Stimulated activated CD4-positive, alpha-beta T cell treated with anti-CD3 and anti-CD28 coated beads, Interleukin-1b, Interleukin-23, amount 100 ng/mL, for 24 hours (primary cell): Measurements from ENCODE around the gene ICAM2.
"Not testable (repeated sequence)": the region's sequence is repeated elsewhere in the genome, so short reads cannot be mapped to it uniquely, and the experiment has no call there.

ENCODE experiments used
- DNase-seq, 4 experiments: peaks; one replicate each; pipeline ENCODE4 v3.0.0-alpha.2; 2020; ENCODE audit warnings: low read depth in 4 of 4, low spot score in 1 of 4

Gene ICAM2

DNA sequence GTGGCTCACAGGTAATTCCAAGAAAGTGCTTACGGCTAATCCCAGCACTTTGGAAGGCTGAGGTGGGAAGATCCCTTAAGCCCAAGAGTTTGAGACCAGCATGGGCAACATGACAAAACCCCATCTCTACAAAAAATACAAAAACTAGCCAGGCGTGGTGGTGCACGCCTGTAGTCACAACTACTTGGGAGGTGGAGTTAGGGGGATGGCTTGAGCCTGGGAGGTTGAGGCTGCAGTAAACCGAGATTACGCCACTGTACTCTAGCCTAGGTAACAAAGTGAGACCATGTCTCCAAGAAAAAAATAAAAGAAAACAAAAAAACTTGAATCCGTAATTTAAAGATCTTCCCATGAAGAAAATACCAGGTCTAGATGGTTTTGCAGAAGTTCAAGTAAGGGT lies 5.0 kb downstream of the ICAM2 start:
- DNase-seq: no peak

DNA sequence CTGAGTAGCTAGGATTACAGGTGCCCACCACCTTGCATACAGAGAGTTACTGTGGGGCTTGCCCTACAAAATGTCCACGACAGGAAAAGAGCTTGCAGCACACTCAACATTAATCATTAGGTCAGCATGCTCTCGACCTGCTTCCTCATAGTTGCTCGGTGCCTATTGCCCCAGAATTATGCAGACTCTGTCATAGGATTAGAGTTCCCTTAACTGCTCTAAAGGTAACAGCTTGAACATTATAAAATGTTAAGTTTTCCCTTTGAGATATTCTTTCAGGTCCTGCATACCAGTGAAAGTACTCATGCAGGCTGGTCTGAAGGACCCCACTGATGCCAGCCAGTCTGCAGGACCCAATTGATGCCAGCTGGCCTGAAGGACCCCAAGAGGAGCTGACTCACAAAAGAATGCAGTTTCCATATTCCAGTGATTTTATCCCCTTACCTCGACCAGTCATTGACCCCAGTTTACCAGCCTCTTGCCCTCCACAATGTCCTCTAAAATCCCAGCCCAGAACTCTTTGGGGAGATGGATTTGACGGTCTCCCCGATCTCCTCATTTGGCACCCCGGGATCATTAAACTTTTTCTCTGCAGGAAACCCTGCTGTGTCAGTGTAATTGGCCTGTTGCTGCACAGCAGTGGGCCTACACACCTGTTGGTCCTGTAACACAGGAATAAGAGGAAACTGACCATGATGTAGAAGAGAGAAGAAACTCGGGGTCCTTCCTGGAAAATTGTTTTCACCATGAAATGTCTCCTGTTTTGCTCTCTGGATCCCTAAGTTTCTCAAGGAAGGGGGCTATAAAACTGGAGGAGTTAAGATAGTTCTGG lies 10.6 kb downstream of the ICAM2 start:
- no peak for DNase-seq

DNA sequence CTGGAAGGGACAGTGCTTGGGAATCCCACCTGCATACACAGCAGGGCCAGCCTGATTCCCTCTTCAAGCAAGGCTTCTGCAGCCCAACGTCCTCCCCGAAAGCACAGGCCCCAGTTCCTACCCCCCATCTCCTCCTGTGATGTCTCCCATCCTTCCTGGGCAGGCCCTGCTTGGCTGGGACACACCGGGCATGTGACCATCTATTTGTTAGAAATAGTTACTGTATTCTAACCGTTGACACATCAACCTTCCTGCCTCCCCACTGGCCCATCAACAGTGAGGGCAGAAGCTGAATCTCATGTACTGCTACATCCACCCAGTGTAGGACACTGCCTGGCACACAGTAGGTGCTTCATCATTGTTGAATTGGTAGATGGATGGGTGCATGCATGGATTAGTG lies 11.6 kb downstream of the ICAM2 start:
- no peak for DNase-seq

DNA sequence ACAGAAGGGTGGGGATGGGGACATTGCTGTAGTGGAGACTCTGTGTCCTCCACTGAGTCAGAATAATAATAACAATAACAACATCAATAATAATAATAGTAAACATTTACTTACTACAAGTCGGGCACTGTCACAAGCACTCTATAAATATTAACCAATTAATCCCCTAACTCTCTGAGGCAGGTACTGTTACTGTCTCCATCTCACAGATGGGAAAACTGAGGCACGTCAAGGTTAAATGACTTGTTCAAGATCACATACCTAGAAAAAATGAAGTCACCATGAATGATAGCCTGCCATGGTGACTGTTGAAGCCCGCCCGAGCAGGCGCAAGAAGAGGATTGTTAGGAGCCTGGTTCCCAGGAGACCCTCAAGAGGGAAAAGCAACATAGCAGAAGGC lies 12.1 kb downstream of the ICAM2 start:
- no peak for DNase-seq

DNA sequence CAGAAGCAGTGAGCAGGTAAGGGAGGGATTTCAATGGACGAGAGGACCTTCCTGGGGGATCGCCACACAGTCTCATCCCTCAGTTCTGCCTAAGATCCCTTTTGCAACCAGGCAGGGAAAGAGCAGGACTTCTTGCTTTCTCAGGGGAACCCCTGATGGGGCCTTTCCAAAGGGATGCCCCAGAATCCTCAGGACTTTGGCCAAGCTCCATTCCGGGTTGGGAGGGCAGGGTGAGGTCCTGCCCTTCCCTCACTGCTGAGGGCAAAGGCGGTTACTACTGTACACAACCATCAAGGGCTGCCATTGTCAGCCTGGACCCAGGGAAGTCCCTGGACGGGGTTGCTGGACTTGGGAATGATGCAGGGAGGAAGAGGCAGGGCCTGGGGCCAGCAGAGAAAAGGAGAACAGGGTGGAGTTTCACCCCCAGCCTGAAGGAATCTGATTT lies 12.6 kb downstream of the ICAM2 start:
- DNase-seq: no peak

DNA sequence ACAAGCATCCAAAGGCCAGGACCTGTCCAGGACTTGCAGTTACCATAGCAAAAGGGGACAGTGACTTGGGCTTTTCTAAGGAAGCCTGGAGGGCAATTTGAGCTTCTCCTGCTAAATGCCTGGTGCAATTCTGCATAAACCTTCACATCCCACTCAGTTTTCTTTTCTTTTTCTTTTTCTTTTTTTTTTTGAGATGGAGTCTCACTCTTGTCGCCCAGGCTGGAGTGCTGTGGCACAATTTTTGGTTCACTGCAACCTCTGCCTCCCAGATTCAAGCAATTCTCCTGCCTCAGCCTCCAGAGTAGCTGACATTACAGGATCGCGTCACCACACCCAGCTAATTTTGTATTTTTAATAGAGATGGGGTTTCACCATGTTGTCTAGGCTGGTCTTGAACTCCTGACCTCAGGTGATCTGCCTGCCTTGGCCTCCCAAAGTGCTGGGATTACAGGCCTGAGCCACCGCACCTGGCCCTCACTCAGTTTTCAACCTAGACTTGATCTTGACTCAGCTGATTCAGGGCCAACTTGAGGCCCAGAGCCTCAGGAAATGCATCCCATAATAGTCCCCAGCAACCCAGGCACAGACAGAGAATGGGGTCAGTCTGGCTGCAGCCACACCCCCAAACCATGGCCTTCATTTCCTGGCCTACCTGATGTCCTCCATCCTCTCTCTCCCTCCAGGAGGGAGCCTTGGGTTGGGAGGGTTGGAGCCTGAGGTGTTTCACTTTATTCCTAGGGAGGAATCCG lies 13.2 kb downstream of the ICAM2 start:
- not testable (repeated sequence) for DNase-seq

DNA sequence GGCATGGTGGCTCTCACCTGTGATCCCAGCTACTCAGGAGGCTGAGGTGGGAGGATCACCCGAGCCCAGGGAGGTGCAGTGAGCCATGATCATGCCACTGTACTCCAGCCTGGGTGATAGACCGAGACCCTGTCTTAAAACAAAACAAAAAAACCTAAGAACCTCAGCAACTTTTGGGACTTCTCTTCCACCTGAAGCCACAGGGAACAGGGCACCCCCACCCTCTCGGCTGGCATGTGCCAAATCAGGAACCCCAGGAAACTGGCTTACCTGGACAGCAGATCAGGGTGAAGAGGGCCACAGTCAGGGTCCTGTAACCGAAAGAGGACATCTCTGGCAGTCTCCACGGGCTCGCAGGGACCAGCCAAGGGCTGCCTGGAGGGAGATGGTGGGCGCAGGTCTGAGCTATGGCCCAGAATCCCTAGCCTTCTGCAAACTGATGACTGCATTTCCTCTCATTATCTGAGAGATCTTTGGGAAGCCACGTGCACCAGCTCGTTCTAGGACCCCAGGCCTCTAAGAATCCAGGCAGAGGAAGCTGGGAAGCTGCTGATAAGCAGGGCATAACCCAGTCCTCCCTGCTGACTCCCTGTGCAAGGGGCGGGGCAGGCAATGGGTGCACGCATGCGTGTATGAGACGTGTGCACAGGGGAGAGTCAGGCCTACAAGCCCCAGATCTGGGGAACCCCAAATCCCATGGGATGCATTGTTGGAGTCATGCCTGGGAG lies 13.9 kb downstream of the ICAM2 start:
- DNase-seq: no peak

DNA sequence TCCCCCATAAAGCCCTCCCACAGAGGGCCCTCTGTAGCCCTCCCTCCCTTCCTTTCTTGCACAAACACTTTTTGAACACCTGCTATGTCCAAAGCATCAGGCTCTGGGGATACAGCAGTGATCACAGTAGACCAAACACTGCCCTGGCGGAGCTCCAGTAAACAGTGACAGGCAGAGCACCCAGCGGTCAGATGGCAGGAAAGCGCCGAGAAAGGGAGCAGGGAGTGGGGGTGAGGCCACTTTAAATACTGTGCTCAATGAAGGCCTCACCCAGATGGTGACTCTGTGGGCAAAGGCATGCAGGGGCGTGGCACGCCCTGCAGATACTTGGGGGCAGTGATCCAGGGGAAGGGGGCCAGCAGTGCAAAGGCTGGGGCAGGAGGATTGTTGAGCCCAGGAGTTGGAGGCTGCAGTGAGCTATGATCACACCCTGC lies 14.7 kb downstream of the ICAM2 start:
- DNase-seq: no peak

DNA sequence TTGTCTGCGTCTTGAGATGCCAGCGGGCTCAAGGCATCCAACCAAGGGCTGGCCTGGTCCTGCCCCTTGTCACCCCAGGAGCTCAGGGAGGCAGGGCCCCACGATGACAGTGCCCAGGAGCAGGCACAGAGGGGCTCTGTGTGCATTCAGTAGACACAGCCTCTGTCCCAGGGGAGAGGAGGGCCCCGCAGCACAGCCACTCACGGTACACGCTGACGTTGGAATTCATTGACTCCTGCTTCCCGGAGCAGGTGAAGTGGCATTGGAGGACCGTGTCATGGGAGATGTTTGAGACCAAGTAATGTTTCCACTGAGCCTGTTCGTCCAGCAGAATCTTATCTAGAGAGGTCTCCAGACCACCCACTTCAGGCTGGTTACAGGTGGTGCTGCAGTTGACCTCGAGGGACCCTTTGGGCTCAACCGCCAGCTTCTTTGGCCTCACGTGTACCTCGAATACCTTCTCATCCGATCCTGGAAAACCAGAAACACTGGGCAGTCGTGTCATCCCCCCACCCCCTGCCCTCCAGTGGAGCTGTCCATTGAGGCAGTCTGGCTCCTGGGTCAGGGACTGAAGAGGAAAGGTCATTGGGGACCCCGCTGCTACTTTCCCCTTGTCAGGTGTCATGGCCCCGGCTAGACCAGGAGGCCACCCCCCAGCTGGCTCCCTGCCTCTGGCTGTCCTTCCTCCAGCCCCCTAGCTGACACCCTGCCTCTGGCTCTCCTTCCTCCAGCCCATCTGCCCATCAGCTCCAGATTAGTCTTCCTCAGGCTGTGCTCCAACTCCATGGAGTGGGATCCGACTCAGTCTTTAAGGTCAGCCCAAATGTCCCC lies 15.3 kb downstream of the ICAM2 start:
- no peak for DNase-seq

DNA sequence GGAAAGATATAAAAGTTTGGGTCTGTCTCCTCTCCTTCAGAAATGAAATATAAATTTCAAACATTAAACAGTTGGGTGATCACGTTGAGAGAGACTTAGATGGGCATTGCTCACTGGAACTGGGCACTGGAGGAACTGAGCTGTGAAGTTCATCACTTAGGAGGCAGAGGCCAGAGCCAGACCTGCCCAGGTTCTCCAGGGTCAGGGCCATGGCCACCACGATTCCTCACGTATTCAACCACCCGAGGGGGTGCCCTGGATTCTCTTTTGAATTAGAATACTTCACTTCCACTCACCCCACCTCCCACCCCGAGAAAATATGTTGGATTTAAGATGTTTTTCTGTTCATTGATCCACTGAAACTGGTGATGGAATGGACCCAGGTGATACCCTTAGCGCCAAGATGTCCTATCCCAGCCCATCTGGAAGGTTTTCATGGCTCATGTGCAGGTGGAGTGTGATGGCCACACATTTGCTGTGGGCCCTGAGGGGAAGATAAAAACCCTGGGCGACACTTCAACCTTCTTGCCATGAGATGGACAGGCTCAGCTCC lies 16.1 kb downstream of the ICAM2 start:
- DNase-seq: no peak

DNA sequence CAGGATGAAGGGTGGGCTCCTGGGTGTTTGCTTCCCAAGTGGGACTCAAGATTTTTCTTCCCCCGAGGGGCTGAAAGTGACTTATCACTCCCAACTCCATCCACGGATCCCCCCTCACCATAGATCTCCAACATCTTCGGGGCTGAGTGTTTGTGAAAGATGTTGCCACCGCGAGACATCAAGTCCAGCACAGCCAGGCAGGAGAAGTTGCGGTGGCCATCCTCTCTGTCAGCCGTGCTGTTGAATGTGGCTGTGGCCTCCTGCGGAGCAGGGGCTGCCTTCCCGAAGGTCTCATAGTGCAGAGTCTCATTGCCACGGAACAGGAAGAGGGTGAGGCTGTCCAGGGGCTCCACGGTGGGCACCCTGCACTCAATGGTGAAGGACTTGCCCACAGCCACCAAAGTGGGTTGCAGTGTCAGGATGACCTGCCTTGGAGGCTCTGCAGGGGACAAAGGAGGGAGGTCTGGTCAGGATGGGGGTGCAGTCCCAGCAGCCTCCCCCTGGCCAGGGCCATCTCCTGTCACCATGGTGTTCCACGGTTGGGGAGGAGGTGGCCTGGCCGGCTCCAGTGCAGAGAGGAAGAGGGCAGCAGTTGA lies 16.8 kb downstream of the ICAM2 start:
- DNase-seq: no peak

DNA sequence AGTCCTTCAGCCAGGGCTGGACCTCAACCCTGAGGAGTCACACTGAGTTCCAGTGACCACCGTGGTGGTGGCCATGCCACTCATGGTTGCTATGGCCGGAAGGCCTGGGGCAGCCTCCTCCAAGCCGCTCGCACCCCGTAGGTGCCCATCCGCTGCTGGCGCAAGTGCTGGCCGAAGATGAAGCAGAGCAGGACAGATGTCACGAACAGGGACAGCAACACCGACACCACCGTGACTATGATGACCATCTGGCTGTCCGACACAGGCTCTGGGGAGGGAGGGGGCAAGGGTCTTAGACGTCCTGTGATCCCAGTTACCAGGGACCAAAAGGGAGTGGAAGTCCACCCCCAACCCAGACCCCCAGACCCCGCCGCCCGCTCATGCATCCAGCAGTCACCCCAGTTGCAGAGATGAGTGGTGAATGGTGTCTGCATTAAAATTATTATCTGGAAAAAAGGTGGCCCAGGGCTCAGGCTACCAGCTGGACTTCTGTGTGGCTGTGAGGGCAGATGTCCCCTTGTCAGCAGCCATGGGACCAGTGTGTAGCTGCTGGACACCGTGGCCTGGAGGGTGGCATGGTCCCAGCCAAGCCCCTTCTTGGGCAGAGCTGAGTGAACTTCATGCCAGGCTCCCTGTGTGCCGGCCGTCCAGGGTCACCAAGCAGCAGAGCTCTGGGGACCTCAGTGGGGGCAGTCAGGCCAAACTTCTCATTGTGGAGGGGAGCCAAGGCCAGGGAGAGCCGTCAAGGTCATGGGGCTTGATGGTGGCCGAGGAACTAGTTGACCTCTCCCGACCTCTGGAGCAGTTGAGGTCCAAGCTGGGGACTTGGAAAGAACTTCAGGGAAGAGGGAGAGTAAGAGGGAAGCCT lies 17.5 kb downstream of the ICAM2 start:
- no peak for DNase-seq

DNA sequence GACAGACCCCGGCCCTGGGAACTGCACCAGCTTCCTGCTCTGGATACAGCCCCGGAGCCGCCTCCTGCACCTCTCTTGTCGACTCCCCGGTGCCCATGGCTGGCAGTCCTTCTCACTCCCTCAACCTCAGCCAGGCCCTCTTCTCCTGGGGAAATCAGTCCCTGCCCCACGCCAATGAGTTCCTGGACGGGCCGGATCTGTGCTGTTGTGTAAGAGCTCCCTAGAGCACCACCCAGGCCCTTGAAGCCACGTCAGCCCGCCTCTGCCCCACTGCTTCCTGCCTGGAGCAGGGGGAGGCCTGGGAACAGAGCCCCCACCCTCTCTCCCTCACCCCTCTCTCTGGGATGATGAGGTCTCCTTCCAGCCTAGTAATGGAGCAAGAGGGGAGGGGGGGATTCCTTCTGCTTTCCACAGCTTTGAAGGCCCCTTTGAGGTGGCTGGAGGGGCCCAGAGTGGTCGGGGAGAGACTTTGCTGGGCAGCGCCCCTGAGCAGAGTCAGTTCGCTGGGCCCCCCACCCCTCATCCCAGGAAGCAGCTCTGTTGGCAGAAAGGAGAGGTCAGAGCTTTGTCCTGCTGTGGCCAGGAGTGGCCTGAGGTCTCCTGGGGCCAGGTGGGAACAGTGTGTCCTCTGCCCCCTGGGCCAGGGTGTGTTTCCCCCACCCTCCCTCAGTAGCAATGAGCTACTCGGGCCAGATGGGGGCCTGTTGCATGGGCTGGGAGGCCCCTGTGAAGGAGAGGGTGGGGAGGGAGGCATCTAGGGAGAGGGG lies 18.5 kb downstream of the ICAM2 start:
- DNase-seq: no peak

DNA sequence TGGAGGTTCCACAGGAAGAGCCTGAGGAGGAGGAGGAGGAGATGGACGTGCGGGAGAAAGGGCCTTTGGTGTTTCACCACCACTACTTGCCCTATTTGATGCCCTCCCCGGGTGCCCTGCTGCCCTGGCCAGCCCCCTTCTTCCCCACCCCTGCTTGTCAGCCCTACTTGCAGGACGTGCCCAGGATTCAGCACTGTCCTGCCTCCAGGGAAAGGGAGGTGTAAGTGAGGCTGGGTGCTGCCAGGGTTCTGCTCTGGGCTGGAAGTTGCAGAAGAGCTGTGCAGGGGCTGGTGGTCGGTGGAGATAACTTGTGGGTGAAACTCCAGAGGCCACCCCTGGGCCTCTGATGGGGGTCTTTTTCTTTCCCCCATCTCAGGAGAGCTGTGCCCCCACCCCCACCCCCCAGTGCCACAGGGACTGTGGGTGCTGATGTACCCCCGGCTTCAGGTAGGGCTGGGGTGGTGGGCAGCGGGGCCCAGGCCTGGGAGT lies 19.3 kb downstream of the ICAM2 start:
- DNase-seq: no peak

DNA sequence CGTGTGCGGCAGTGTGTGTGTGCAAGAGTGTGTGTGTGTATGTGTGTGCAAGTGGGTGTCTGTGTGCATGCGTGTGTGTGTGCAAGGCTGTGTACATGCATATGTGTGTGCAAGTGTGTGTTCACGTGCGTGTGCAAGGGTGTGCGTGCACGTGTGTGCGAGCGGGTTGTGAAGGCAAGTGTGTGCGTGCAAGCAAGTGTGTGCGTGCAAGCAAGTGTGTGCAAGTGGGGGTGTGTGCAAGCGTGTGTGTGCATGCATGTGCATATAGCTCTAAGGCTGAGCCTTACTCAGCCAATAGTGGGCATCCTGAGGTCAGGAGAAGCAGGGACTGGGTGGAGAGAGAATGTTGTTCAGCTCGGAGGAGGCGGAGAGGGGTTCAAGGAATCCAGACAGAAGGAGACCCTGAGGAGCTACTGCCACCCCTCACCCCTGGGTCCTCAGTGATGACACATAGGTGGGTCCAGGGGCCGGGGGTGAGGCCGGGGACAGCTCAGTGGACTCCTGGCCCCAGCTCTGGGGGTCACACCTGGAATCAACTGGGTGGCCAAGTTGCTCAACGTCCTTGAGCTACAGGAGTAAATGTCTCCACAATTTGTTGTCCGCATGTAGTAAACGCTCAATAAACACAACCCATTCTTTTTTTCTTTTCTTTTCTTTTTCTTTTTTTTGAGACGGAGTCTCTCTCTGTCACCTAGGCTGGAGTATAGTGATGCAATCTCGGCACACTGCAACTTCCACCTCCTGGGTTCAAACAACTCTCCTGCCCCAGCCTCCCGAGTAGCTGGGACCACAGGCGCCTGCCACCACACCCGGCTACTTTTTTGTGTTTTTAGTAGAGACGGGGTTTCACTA lies 20.5 kb downstream of the ICAM2 start:
- no peak for DNase-seq

DNA sequence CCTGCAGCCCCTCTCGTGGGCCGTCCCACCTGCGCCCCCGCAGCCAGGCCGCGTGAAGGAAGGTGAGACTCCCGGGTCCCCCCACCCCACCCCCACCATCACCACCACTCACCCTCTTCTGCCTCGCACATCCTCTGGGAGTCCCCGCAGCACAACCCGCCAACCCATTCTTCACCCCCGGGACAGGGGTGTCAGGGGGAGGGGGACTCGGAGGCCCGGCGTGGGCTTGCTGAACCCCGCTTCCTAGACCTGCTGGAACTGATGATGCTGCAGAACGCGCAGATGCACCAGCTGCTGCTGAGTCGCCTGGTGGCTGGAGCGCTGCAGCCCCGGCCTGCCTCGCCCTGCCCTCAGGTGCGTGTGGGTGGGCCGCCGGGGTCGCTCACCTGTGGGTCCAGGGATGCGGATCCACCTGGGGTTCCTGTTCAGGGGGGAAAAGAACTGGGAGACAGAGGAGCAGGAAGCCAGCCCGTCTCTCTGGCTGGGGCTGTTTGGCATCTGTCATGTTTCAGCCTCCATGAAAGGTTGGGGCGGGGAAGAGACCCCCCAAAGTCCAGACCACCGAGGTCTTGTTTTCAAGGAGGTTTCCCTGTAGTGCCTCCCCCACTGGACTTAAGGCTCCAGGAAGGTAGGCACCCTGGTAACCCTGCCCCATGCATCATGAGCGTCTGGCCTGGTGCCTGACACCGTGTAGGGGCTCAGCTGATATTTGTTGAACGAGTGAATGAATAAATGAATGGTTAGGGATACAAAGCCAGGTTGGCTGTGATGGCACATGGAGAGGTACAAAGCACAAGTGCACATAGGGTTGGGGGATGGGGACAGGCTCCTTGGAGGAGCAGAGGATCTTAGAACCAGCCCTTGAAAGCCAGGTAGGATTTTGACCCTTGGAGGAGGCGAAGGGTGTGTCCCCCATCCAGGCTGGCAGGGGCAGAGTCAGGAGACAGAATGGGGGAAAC lies 21.4 kb downstream of the ICAM2 start:
- no peak for DNase-seq
